IMR-90 (cell line): Measurements from ENCODE around the gene C4B. TPM values are rescaled to one million over a fixed set of nuclear protein-coding genes. Genes with fewer than 3 reads are reported as not detected.
A peak's percentile ranks its signal among the peaks of the same experiment; 100 is the strongest.
"Not testable (repeated sequence)": the region's sequence is repeated elsewhere in the genome, so short reads cannot be mapped to it uniquely, and the experiment has no call there.

Source experiments
- ATAC-seq: fragments of 200-7000 bp; cut with Tn5 transposase; 2 replicates; pipeline ENCODE4 v1.9.1; 2020; ENCODE audit warnings: low read depth, mild to moderate bottlenecking, moderate library complexity
- BruUV-seq: library from RNA; stranded (reverse); fragments of 400-500 nt; replicated peaks from 2 replicates; lab custom pipeline; 2021; lab: Mats Ljungman, UMichigan
- CTCF ChIA-PET: fragments of 300-600 bp; formaldehyde crosslinking; extraction: SDS; loops from one replicate; lab custom pipeline; 2021; ENCODE audit warnings: antibody characterized with exemption; lab: Yijun Ruan, JAX
- POLR2A ChIA-PET: fragments of 300-600 bp; sonication (Branson Sonifier 250); formaldehyde crosslinking; loops from one replicate; lab custom pipeline; 2022; ENCODE audit warnings: antibody characterized with exemption; ENCODE audit not compliant: unreplicated experiment; lab: Charles Lee
- DNase-seq: peaks from one replicate; pipeline ENCODE4 v3.0.0; 2013
- H2AFZ ChIP-seq: replicated peaks from 2 replicates; pipeline ENCODE3; 2013; ENCODE audit warnings: low read length, mild to moderate bottlenecking; ENCODE audit not compliant: poor library complexity
- H2AK5ac ChIP-seq: 2 replicates; pipeline ENCODE4 v1.6.1; 2013; ENCODE audit warnings: low read depth, low read length, inconsistent platforms
- H2AK9ac ChIP-seq: replicated peaks from 2 replicates; pipeline ENCODE3; 2013; ENCODE audit warnings: mild to moderate bottlenecking, low read depth, low read length, moderate library complexity; ENCODE audit not compliant: poor library complexity
- H2BK120ac ChIP-seq: 2 replicates; pipeline ENCODE4 v1.6.1; 2013; ENCODE audit warnings: low read depth, low read length, inconsistent platforms
- H2BK15ac ChIP-seq: 3 replicates; pipeline ENCODE4 v1.6.1; 2013; ENCODE audit warnings: low read depth, low read length, inconsistent platforms
- H2BK20ac ChIP-seq: 2 replicates; pipeline ENCODE4 v1.6.1; 2013; ENCODE audit warnings: low read depth, mild to moderate bottlenecking, inconsistent platforms, low read length, moderate library complexity
- H2BK5ac ChIP-seq: 2 replicates; pipeline ENCODE4 v1.6.1; 2013; ENCODE audit warnings: mild to moderate bottlenecking, low read depth, low read length, inconsistent platforms; ENCODE audit not compliant: poor library complexity, severe bottlenecking
- H3K14ac ChIP-seq: replicated peaks from 2 replicates; pipeline ENCODE4 v1.6.1; 2013; ENCODE audit warnings: low read depth, low read length, inconsistent platforms
- H3K18ac ChIP-seq: 2 replicates; pipeline ENCODE4 v1.6.1; 2013; ENCODE audit warnings: low read depth, low read length, control low read depth
- H3K23ac ChIP-seq: 2 replicates; pipeline ENCODE4 v1.6.1; 2013; ENCODE audit warnings: low read depth, low read length, inconsistent platforms
- H3K27ac ChIP-seq: 2 replicates; pipeline ENCODE4 v1.5.1; 2013; ENCODE audit warnings: mild to moderate bottlenecking, control low read depth, low read length; ENCODE audit not compliant: insufficient read depth
- H3K27me3 ChIP-seq: 2 replicates; pipeline ENCODE4 v1.6.1; 2013; ENCODE audit warnings: low read length; ENCODE audit not compliant: control insufficient read depth, insufficient read depth
- H3K36me3 ChIP-seq: 2 replicates; pipeline ENCODE4 v1.6.1; 2013; ENCODE audit warnings: low read length, mixed read lengths; ENCODE audit not compliant: control insufficient read depth, insufficient read depth
- H3K4ac ChIP-seq: 2 replicates; pipeline ENCODE4 v1.6.1; 2013; ENCODE audit warnings: low read depth, low read length, inconsistent platforms
- H3K4me1 ChIP-seq: 2 replicates; pipeline ENCODE4 v1.6.1; 2013; ENCODE audit warnings: low read length, mixed read lengths; ENCODE audit not compliant: control insufficient read depth, insufficient read depth
- H3K4me2 ChIP-seq: 2 replicates; pipeline ENCODE4 v1.6.1; 2013; ENCODE audit warnings: low read depth, mild to moderate bottlenecking, control low read depth, low read length, moderate library complexity
- H3K4me3 ChIP-seq: 2 replicates; pipeline ENCODE4 v1.5.1; 2013; ENCODE audit warnings: low read depth, mild to moderate bottlenecking, control low read depth, low read length, moderate library complexity; ENCODE audit not compliant: insufficient read depth
- H3K56ac ChIP-seq: 2 replicates; pipeline ENCODE4 v1.6.1; 2013; ENCODE audit warnings: low read length, inconsistent platforms; ENCODE audit not compliant: insufficient read depth; ENCODE audit errors: extremely low read depth
- H3K79me1 ChIP-seq, 2 experiments: 2 replicates each; pipeline ENCODE4 v1.6.1; 2013; ENCODE audit warnings: low read length in 2 of 2, inconsistent platforms in 1 of 2, low read depth in 1 of 2
- H3K9ac ChIP-seq: 2 replicates; pipeline ENCODE4 v1.6.1; 2013; ENCODE audit warnings: low read depth, low read length, control low read depth
- H3K9me1 ChIP-seq: 2 replicates; pipeline ENCODE4 v1.6.1; 2013; ENCODE audit warnings: low read length, inconsistent platforms; ENCODE audit not compliant: insufficient read depth
- H3K9me3 ChIP-seq: 2 replicates; pipeline ENCODE4 v1.6.1; 2013; ENCODE audit warnings: low read length; ENCODE audit not compliant: control insufficient read depth, insufficient read depth
- H4K20me1 ChIP-seq: 2 replicates; pipeline ENCODE4 v1.6.1; 2013; ENCODE audit warnings: low read length, inconsistent platforms; ENCODE audit not compliant: insufficient read depth
- H4K5ac ChIP-seq: 2 replicates; pipeline ENCODE4 v1.6.1; 2013; ENCODE audit warnings: mild to moderate bottlenecking, low read depth, low read length, control low read depth
- H4K8ac ChIP-seq, 2 experiments: 2 replicates each; pipeline ENCODE4 v1.6.1; 2013; ENCODE audit warnings: low read depth in 2 of 2, low read length in 2 of 2, control low read depth in 1 of 2, inconsistent platforms in 1 of 2
- H4K91ac ChIP-seq: 2 replicates; pipeline ENCODE4 v1.6.1; 2013; ENCODE audit warnings: low read depth, low read length, inconsistent platforms; ENCODE audit not compliant: insufficient read depth
- WGBS, 2 experiments: methylation state at CpG; one replicate each; pipeline versions ENCODE4 v1.1.5 to v1.1.7; 2013; ENCODE audit warnings: missing lambda C conversion rate in 2 of 2; ENCODE audit not compliant: insufficient read length in 1 of 2; ENCODE audit errors: extremely low coverage in 2 of 2; 5-methylcytosine and 5-hydroxymethylcytosine counted together
- dilution Hi-C: fragments of 300-500 bp; cut with HindIII; formaldehyde crosslinking; loops from one replicate; pipeline ENCODE4 v1.14.3; 2018; ENCODE audit warnings: low sequenced_read_pairs; ENCODE audit not compliant: unreplicated experiment
- in situ Hi-C: fragments of 300-500 bp; cut with MboI; formaldehyde crosslinking; loops from 3 replicates; pipeline ENCODE4 v1.14.3; 2019; ENCODE audit warnings: low sequenced_read_pairs, inconsistent platforms, mixed read lengths
- intact Hi-C: fragments of 100-400 bp; cut with micrococcal nuclease; formaldehyde crosslinking; loops from 2 replicates; pipeline ENCODE4 v1.10.0; 2022
- polyA plus RNA-seq, 3 experiments: library from polyadenylated mRNA; depleted of rRNA; stranded (reverse); fragments of >200 nt; gene quantifications; 2 replicates each; pipeline ENCODE4 v1.2.3, GENCODE V29; 2012; ENCODE audit warnings: low replicate concordance in 1 of 3
- total RNA-seq: library from RNA; depleted of rRNA; stranded (reverse); fragments of >200 nt; gene quantifications from 2 replicates; pipeline ENCODE4 v1.2.3, GENCODE V29; 2012

C4B gene
- total and polyA plus RNA-seq, 2 of the 4 experiments (the other 2 are of a cell fraction): 0.54 to 4.2 TPM

DNA sequence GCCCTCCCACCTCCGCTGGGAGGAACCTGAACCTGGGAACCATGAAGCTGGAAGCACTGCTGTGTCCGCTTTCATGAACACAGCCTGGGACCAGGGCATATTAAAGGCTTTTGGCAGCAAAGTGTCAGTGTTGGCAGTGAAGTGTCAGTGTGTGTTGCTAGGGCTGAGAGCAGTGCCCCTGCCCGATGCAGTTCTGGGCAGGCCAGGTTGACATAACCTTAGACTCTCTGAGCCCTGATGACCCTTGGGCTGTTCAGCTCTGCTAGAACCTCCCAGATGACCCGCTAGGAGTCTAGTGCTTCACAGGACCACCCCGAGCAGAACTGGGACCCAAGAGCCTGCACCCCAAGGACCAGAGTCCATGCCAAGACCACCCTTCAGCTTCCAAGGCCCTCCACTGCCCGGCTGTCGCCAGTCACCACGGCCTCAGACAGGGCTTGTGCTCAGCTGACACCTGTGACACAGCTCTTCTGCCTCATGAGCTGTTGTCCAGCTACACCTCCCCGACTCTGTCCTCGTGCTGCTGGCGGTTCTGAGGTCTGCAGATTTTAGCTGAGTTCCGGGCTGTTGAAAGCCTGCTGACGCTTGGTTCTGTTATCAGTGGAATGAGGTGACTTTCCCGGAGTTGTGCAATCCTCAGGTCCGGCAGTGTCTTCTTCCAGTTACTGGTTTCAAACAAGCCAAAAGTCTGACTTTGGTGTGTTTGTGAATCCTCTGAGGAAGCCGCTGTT, 20.9 kb downstream of the C4B start:
- H2AK5ac ChIP-seq, H2BK120ac ChIP-seq, H3K9ac ChIP-seq, H3K27ac ChIP-seq, H3K9me1 ChIP-seq, H3K4me1 ChIP-seq, H2BK20ac ChIP-seq, BruUV-seq, H3K27me3 ChIP-seq, H2AFZ ChIP-seq, intact Hi-C loops, H3K36me3 ChIP-seq, dilution Hi-C loops, H2BK15ac ChIP-seq, DNase-seq, H2AK9ac ChIP-seq, H3K79me1 ChIP-seq, H3K18ac ChIP-seq, POLR2A ChIA-PET, CTCF ChIA-PET, H3K56ac ChIP-seq, H3K14ac ChIP-seq, H4K20me1 ChIP-seq, H3K4ac ChIP-seq, H3K23ac ChIP-seq, H3K9me3 ChIP-seq, in situ Hi-C loops, H4K8ac ChIP-seq, H4K5ac ChIP-seq, H3K4me2 ChIP-seq, H2BK5ac ChIP-seq, H3K4me3 ChIP-seq, H4K91ac ChIP-seq: not testable (repeated sequence)
- peak; percentile 81 for ATAC-seq
- no CpG with 5 or more reads among the region's 16 CpGs for WGBS, 2 experiments

GRCh38 chr6:32037136-32037535, 22.5 kb downstream of the C4B start:
- H3K36me3 ChIP-seq, H2BK5ac ChIP-seq, H4K5ac ChIP-seq, H3K9me3 ChIP-seq, H3K9me1 ChIP-seq, CTCF ChIA-PET, H2AFZ ChIP-seq, H2AK9ac ChIP-seq, H3K27me3 ChIP-seq, H3K27ac ChIP-seq, H3K4ac ChIP-seq, H3K4me1 ChIP-seq, H3K79me1 ChIP-seq, H2BK15ac ChIP-seq, H3K4me2 ChIP-seq, H3K23ac ChIP-seq, H3K14ac ChIP-seq, H3K18ac ChIP-seq, H3K56ac ChIP-seq, dilution Hi-C loops, H4K91ac ChIP-seq, H2AK5ac ChIP-seq, H3K4me3 ChIP-seq, H2BK120ac ChIP-seq, intact Hi-C loops, in situ Hi-C loops, DNase-seq, H4K8ac ChIP-seq, ATAC-seq, BruUV-seq, H3K9ac ChIP-seq, H4K20me1 ChIP-seq, POLR2A ChIA-PET, H2BK20ac ChIP-seq: not testable (repeated sequence)
- no CpG with 5 or more reads among the region's 5 CpGs for WGBS, 2 experiments
